Measurements from ENCODE around the gene GIGYF2. TPM values are rescaled to one million over a fixed set of nuclear protein-coding genes. Genes with fewer than 3 reads are reported as not detected.
"Not testable (repeated sequence)": the region's sequence is repeated elsewhere in the genome, so short reads cannot be mapped to it uniquely, and the experiment has no call there.

GIGYF2 gene
- total RNA-seq, 1 donor from 2014 or later = 61.1 TPM

DNA sequence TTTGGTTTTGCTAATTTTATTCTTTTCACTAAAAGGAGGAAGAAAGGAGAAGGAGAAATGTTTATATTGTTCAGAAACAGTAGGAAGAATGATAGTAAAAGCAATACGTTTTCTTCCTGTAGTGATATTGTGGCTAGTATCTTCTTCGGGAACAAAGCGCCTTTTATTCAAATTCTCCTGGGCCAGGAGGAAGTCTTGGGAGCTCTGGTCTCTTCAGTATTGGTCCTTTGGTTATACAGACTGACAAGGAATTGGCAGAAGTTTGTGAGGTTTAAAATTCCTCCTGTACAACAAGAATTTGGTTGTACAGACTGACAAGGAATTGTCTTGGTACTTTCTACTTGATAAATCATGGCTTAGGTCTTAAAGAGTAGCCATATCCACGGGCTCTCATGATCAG, 9.9 kb downstream of the GIGYF2 start:
- no peaks in the 10 kb centered on the region for H3K4me1 Mint-ChIP-seq (ENCODE audit: unreplicated experiment)
- peaks cover 2% of the 10 kb centered on the region for H3K27me3 Mint-ChIP-seq (ENCODE audit: unreplicated experiment)
- DNase-seq (ENCODE audit: low spot score) = no peak
- H3K9me3 Mint-ChIP-seq (ENCODE audit: unreplicated experiment) = no peaks in the 10 kb centered on the region
- H3K36me3 Mint-ChIP-seq (ENCODE audit: low read depth, unreplicated experiment) = peaks cover 16% of the 10 kb centered on the region
- no peak overlapping the region for H3K4me3 Mint-ChIP-seq (ENCODE audit: unreplicated experiment)
- no peak overlapping the region for H3K27ac Mint-ChIP-seq (ENCODE audit: unreplicated experiment)
- TF ChIP-seq, protein P1, sequence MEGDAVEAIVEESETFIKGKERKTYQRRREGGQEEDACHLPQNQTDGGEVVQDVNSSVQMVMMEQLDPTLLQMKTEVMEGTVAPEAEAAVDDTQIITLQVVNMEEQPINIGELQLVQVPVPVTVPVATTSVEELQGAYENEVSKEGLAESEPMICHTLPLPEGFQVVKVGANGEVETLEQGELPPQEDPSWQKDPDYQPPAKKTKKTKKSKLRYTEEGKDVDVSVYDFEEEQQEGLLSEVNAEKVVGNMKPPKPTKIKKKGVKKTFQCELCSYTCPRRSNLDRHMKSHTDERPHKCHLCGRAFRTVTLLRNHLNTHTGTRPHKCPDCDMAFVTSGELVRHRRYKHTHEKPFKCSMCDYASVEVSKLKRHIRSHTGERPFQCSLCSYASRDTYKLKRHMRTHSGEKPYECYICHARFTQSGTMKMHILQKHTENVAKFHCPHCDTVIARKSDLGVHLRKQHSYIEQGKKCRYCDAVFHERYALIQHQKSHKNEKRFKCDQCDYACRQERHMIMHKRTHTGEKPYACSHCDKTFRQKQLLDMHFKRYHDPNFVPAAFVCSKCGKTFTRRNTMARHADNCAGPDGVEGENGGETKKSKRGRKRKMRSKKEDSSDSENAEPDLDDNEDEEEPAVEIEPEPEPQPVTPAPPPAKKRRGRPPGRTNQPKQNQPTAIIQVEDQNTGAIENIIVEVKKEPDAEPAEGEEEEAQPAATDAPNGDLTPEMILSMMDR (IDR thresholded peaks at IDR 0.05; ENCODE audit: unreplicated experiment) = no peak

GRCh38 chr2:232713505-232713904, 16.4 kb downstream of the GIGYF2 start:
- TF ChIP-seq, protein P1 (IDR thresholded peaks at IDR 0.05; ENCODE audit: unreplicated experiment) = no peak
- H3K4me3 Mint-ChIP-seq (ENCODE audit: unreplicated experiment) = no peak overlapping the region
- peaks cover 2% of the 10 kb centered on the region for H3K27me3 Mint-ChIP-seq (ENCODE audit: unreplicated experiment)
- H3K27ac Mint-ChIP-seq (ENCODE audit: unreplicated experiment) = no peak overlapping the region
- DNase-seq (ENCODE audit: low spot score) = no peak
- H3K9me3 Mint-ChIP-seq (ENCODE audit: unreplicated experiment) = no peaks in the 10 kb centered on the region
- H3K4me1 Mint-ChIP-seq (ENCODE audit: unreplicated experiment) = no peaks in the 10 kb centered on the region
- peaks cover 7% of the 10 kb centered on the region for H3K36me3 Mint-ChIP-seq (ENCODE audit: low read depth, unreplicated experiment)

DNA sequence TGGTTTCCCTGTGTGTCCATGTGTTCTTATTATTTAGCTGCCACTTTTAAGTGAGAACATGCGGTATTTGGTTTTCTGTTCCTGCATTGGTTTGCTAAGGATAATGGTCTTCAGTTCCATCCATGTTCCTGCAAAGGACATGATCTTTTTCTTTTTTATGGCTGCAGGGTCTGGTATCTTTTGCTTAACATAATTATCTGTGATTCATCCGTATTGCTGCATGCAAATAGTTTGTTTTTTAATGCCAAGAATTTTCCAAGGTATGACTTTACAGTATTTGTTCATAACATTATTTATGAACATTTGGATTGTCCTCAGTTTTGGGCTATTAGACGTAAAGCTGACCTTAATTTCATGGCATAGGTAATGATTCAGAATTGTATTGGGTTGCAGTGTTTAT, 17.8 kb downstream of the GIGYF2 start:
- peaks cover 13% of the 10 kb centered on the region for H3K36me3 Mint-ChIP-seq (ENCODE audit: low read depth, unreplicated experiment)

DNA sequence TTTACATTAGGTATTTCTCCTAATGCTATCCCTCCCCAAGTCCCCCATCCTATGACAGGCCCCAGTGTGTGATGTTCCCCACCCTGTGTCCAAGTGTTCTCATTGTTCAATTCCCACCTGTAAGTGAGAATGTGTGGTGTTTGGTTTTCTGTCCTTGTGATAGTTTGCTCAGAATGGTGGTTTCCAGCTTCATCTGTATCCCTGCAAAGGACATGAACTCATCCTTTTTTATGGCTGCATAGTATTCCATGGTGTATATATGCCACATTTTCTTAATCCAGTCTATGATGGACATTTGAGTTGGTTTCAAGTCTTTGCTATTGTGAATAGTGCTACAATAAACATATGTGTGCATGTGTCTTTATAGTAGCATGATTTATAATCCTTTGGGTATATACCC, 22.9 kb downstream of the GIGYF2 start:
- not testable (repeated sequence) for H3K4me3 Mint-ChIP-seq (ENCODE audit: unreplicated experiment); DNase-seq (ENCODE audit: low spot score)
- H3K36me3 Mint-ChIP-seq (ENCODE audit: low read depth, unreplicated experiment) = peaks cover 18% of the 10 kb centered on the region

More for the DNA sequence above, 17.8 kb downstream of the GIGYF2 start:
- Mint-ChIP-seq H3K27ac (ENCODE audit: unreplicated experiment) (no peak overlapping the region), H3K9me3 (ENCODE audit: unreplicated experiment) (no peaks in the 10 kb centered on the region), H3K4me3 (ENCODE audit: unreplicated experiment) (no peak overlapping the region), H3K4me1 (ENCODE audit: unreplicated experiment) (no peaks in the 10 kb centered on the region), H3K27me3 (ENCODE audit: unreplicated experiment) (peaks cover 2% of the 10 kb centered on the region)
- TF ChIP-seq, protein P1 (IDR thresholded peaks at IDR 0.05; ENCODE audit: unreplicated experiment) = no peak
- DNase-seq (ENCODE audit: low spot score) = no peak

GRCh38 chr2:232721261-232721660, 24.1 kb downstream of the GIGYF2 start:
- TF ChIP-seq, protein P1 (IDR thresholded peaks at IDR 0.05; ENCODE audit: unreplicated experiment) = no peak
- Mint-ChIP-seq H3K27ac (ENCODE audit: unreplicated experiment) (no peak overlapping the region), H3K27me3 (ENCODE audit: unreplicated experiment) (peaks cover 2% of the 10 kb centered on the region), H3K9me3 (ENCODE audit: unreplicated experiment) (no peaks in the 10 kb centered on the region), H3K4me1 (ENCODE audit: unreplicated experiment) (peaks cover 6% of the 10 kb centered on the region), H3K36me3 (ENCODE audit: low read depth, unreplicated experiment) (peaks cover 21% of the 10 kb centered on the region), H3K4me3 (ENCODE audit: unreplicated experiment) (no peak overlapping the region)
- DNase-seq (ENCODE audit: low spot score) = no peak

More for the DNA sequence above, 22.9 kb downstream of the GIGYF2 start:
- not testable (repeated sequence) for H3K27me3 Mint-ChIP-seq (ENCODE audit: unreplicated experiment); H3K9me3 Mint-ChIP-seq (ENCODE audit: unreplicated experiment); H3K4me1 Mint-ChIP-seq (ENCODE audit: unreplicated experiment); H3K27ac Mint-ChIP-seq (ENCODE audit: unreplicated experiment)
